ENCODE data around the gene XIRP2. TPM values are rescaled to one million over a fixed set of nuclear protein-coding genes. Genes with fewer than 3 reads are reported as not detected.

Gene XIRP2
- total RNA-seq, 2 experiments from 2014 or later = not detected

DNA sequence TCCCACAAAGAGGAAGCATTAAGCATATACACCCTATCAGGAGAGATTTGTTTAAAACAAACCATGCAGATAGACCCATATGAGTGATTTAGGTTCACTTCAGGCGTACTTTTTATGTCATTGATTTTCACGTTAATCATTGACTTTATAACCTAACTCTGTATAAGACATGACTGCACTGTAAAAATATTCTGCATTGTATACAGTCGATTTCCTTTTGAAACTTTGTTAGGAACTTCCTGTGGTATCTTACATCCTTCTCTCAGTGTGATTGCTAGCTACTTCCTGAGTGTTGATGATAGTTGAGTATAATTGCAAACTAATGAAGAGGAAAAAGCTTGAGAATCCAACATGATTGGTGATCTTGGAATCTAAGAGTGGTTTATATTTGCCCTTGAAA, 69.4 kb downstream of the XIRP2 start:
- Mint-ChIP-seq H3K27me3 (no peaks in the 10 kb centered on the region), H3K4me3 (no peak overlapping the region), H3K27ac (no peak overlapping the region), H3K4me1 (peaks cover 4% of the 10 kb centered on the region), H3K9me3 (ENCODE audit: low read depth) (peaks cover 3% of the 10 kb centered on the region), H3K36me3 (ENCODE audit: low read depth) (no peaks in the 10 kb centered on the region)
- POLR2A ChIA-PET = no interaction called here
- CTCF ChIA-PET = no interaction called here
- ATAC-seq (no peak), DNase-seq (no peak)
- intact Hi-C loops (cut with DNase I, micrococcal nuclease) = no loop called here

DNA sequence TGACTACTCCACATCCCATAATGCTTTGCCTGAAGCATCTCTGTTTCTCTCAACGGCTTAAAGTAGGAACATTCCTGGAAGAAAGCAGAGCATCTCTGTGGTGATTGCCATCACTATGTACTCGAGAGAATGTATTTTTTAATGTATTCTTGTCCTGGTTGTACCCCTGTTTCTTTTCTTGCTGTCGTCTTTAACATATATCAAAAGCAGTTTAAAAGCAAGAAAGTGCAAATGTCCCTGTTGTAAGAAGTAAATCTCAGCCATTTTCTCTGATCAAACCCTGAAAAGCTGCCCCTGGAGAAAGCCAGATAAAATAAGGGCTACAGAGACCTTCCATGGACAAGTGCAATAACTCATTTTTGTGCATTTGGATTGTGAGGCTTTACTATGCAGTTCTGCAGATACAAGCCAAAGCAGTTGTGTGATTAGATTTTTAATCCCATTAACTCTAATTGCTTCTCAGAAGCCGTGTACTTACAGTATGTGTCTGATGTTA, 70.8 kb downstream of the XIRP2 start:
- H3K27me3 Mint-ChIP-seq = no peaks in the 10 kb centered on the region
- H3K4me1 Mint-ChIP-seq = peaks cover 4% of the 10 kb centered on the region
- no peak overlapping the region for H3K27ac Mint-ChIP-seq
- peaks cover 1% of the 10 kb centered on the region for H3K9me3 Mint-ChIP-seq (ENCODE audit: low read depth)
- ChIA-PET CTCF (no interaction called here), POLR2A (no interaction called here)
- no peak for ATAC-seq
- no peak overlapping the region for H3K4me3 Mint-ChIP-seq
- no peak for DNase-seq
- intact Hi-C loops (cut with DNase I, micrococcal nuclease) = no loop called here
- H3K36me3 Mint-ChIP-seq (ENCODE audit: low read depth) = no peaks in the 10 kb centered on the region

- no peak overlapping the region for H3K27ac Mint-ChIP-seq
- ChIA-PET POLR2A (no interaction called here), CTCF (no interaction called here)
- peaks cover 4% of the 10 kb centered on the region for H3K4me1 Mint-ChIP-seq
- no peak for DNase-seq
- ATAC-seq = no peak
- no peaks in the 10 kb centered on the region for H3K36me3 Mint-ChIP-seq (ENCODE audit: low read depth)
- H3K9me3 Mint-ChIP-seq (ENCODE audit: low read depth) = peaks cover 1% of the 10 kb centered on the region
- intact Hi-C loops (cut with DNase I, micrococcal nuclease) = no loop called here
- H3K27me3 Mint-ChIP-seq = no peaks in the 10 kb centered on the region
- no peak overlapping the region for H3K4me3 Mint-ChIP-seq
Measured at GRCh38 chr2:166959556-166959955, 71.3 kb downstream of the XIRP2 start.

DNA sequence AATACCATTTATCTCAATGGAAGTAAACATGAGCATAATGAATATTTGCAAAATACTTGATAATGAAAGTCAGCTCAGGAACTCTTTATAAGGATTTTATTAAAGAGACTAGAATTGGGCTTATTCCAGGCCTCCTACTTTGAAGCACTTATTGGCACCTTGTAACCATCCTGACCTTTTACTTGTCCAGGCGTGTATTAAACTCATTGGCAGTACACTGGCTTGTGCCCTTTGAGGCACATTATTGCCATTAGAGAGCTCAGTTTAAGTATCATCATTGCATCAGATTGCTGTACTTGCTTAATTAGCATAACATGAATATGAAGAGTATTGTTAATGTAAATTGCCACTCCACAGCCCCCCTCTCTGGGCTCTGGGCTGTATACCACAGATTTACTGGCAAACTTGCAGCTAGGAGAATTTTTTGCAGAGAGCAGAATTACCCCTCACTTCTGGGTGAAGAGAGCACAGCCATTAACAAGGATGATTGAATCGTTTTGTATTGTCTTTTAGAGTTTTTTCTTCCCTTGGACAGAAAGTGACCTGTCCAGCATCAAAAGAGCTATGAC, 72.5 kb downstream of the XIRP2 start:
- Mint-ChIP-seq H3K27me3 (no peaks in the 10 kb centered on the region), H3K27ac (no peak overlapping the region), H3K36me3 (ENCODE audit: low read depth) (no peaks in the 10 kb centered on the region), H3K9me3 (ENCODE audit: low read depth) (no peaks in the 10 kb centered on the region), H3K4me3 (no peak overlapping the region), H3K4me1 (peaks cover 4% of the 10 kb centered on the region)
- DNase-seq (no peak), ATAC-seq (no peak)
- POLR2A ChIA-PET = no interaction called here
- intact Hi-C loops (cut with DNase I, micrococcal nuclease) = loop anchor here in 1 of 2 experiments (2.0 kb wide), 1 partner anchor 18 kb away; no protein-coding TSS in a partner anchor
- CTCF ChIA-PET = no interaction called here

DNA sequence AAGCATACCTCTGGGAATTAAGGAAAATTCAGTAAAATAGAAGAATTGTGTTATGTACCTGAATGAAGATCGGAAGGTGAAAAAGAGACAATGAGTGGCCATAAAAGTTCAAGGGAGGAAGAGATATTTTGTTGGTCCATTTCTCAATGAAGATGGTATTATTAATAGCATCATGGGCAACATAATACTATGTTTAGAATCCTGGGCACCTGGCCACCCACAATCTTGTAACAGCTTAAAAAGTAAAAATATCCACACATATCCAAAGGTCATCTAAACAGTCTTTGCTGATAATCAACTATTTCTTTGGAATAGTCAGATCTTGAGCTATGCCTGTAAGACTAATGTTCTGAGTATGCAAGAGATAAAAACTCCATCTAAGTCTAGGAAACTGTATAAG, 73.7 kb downstream of the XIRP2 start:
- H3K4me1 Mint-ChIP-seq = peaks cover 4% of the 10 kb centered on the region
- intact Hi-C loops (cut with DNase I, micrococcal nuclease) = loop anchor here in 1 of 2 experiments (2.0 kb wide), 1 partner anchor 19 kb away; no protein-coding TSS in a partner anchor

DNA sequence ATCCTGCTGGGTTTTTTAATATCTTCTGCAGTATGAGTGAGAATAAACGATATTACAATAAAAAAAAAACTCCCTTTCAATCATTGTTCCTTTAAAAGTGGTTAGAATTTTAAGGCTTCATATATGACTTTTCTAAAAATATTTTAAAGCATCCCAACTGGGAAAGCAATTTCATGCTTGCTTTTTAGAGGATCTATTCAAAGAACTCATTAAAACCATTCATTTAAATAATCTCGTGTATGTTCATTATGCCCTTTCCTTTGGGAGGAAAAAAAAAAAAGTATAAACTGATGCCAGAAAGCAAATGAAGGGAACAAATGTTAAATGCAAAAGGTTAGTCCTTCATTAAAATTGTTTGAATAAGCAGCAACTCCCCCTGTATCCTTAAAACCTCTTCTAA, 81.2 kb downstream of the XIRP2 start:
- H3K4me1 Mint-ChIP-seq = no peaks in the 10 kb centered on the region
- DNase-seq (no peak), ATAC-seq (no peak)
- ChIA-PET CTCF (interaction anchor here (0.8 kb wide), 1 partner anchor 21 kb away, joined by 3 read pairs; no protein-coding TSS in a partner anchor), POLR2A (no interaction called here)
- no peak overlapping the region for H3K4me3 Mint-ChIP-seq
- no peaks in the 10 kb centered on the region for H3K36me3 Mint-ChIP-seq (ENCODE audit: low read depth)
- peaks cover 2% of the 10 kb centered on the region for H3K27me3 Mint-ChIP-seq
- H3K27ac Mint-ChIP-seq = no peak overlapping the region
- intact Hi-C loops (cut with DNase I, micrococcal nuclease) = no loop called here
- no peaks in the 10 kb centered on the region for H3K9me3 Mint-ChIP-seq (ENCODE audit: low read depth)

More for the DNA sequence above, 73.7 kb downstream of the XIRP2 start:
- Mint-ChIP-seq H3K27ac (no peak overlapping the region), H3K9me3 (ENCODE audit: low read depth) (no peaks in the 10 kb centered on the region), H3K27me3 (no peaks in the 10 kb centered on the region), H3K4me3 (no peak overlapping the region), H3K36me3 (ENCODE audit: low read depth) (no peaks in the 10 kb centered on the region)
- no peak for ATAC-seq
- no peak for DNase-seq
- ChIA-PET POLR2A (no interaction called here), CTCF (no interaction called here)

- intact Hi-C loops (cut with DNase I, micrococcal nuclease) = no loop called here
- DNase-seq (no peak), ATAC-seq (no peak)
- no peaks in the 10 kb centered on the region for H3K9me3 Mint-ChIP-seq (ENCODE audit: low read depth)
- no peaks in the 10 kb centered on the region for H3K4me1 Mint-ChIP-seq
- ChIA-PET CTCF (no interaction called here), POLR2A (no interaction called here)
- peaks cover 2% of the 10 kb centered on the region for H3K27me3 Mint-ChIP-seq
- H3K36me3 Mint-ChIP-seq (ENCODE audit: low read depth) = no peaks in the 10 kb centered on the region
- no peak overlapping the region for H3K27ac Mint-ChIP-seq
- no peak overlapping the region for H3K4me3 Mint-ChIP-seq
Measured at GRCh38 chr2:166972002-166972401, 83.7 kb downstream of the XIRP2 start.

DNA sequence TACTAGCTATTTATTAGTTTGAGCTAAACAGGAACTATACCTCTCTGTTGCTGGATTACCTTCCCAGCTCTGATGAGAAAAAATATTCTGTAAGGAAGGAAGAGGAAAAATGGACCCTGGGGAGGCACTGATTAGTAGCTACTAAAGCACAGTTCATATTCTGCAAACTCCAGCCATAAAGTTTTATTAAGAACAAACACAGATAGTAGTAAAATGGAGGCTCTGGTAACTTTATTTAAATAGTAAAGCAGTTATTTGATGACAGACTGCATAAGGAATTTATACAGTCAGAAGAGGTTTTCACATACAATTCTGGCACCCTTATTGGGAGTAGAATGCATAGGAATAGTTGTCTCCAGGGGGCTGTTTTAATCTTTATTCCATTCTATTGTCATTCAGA, 84.1 kb downstream of the XIRP2 start:
- Mint-ChIP-seq H3K27me3 (peaks cover 2% of the 10 kb centered on the region), H3K4me3 (no peak overlapping the region), H3K9me3 (ENCODE audit: low read depth) (no peaks in the 10 kb centered on the region), H3K4me1 (no peaks in the 10 kb centered on the region), H3K36me3 (ENCODE audit: low read depth) (no peaks in the 10 kb centered on the region), H3K27ac (no peak overlapping the region)
- DNase-seq (no peak), ATAC-seq (no peak)
- POLR2A ChIA-PET = no interaction called here
- CTCF ChIA-PET = no interaction called here
- intact Hi-C loops (cut with DNase I, micrococcal nuclease) = no loop called here

GRCh38 chr2:166984188-166984587, 95.9 kb downstream of the XIRP2 start:
- no peak for ATAC-seq
- Mint-ChIP-seq H3K9me3 (ENCODE audit: low read depth) (peaks cover 3% of the 10 kb centered on the region), H3K27ac (no peak overlapping the region), H3K4me1 (no peaks in the 10 kb centered on the region), H3K36me3 (ENCODE audit: low read depth) (no peaks in the 10 kb centered on the region), H3K4me3 (no peak overlapping the region), H3K27me3 (no peaks in the 10 kb centered on the region)
- ChIA-PET POLR2A (no interaction called here), CTCF (no interaction called here)
- no peak for DNase-seq
- intact Hi-C loops (cut with DNase I, micrococcal nuclease) = no loop called here

- H3K36me3 Mint-ChIP-seq (ENCODE audit: low read depth) = no peaks in the 10 kb centered on the region
- ATAC-seq (no peak), DNase-seq (no peak)
- no peaks in the 10 kb centered on the region for H3K4me1 Mint-ChIP-seq
- intact Hi-C loops (cut with DNase I, micrococcal nuclease) = no loop called here
- no peak overlapping the region for H3K27ac Mint-ChIP-seq
- ChIA-PET POLR2A (no interaction called here), CTCF (no interaction called here)
- no peak overlapping the region for H3K4me3 Mint-ChIP-seq
- H3K9me3 Mint-ChIP-seq (ENCODE audit: low read depth) = peaks cover 3% of the 10 kb centered on the region
- H3K27me3 Mint-ChIP-seq = no peaks in the 10 kb centered on the region
Measured at GRCh38 chr2:166984797-166985196, 96.5 kb downstream of the XIRP2 start.

DNA sequence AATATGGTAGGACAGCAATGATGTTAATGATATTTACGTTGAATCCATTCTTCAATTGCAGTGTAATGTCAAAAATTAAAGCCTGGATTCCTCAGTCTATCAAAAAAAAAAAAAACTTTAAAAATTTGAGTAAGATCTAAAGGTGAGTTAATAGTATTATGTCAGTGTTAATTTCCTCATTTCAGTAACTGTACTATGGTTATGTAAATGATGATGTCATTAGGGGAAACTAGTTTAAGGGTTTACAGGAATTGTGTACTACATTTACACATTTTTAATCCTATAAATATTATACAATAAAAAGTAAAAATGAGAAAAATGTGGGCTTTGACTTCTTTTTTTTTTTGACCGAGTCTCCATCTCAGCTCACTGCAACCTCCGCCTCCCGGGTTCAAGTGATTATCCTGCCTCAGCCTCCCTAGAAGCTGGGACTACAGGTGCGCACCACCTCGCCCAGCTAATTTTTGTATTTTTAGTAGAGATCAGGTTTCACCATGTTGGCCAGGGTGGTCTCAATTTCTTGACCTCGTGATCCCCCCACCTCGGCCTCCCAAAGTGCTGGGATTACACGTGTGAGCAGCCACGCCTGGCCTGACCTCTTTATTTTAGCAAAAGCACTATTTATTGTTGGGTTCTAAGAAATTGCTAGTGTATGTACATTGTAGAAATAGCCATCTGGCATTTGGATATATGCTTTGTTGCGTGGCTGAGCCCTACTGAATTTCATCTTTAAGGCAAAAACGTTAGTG, 106.5 kb downstream of the XIRP2 start:
- no peak for DNase-seq

DNA sequence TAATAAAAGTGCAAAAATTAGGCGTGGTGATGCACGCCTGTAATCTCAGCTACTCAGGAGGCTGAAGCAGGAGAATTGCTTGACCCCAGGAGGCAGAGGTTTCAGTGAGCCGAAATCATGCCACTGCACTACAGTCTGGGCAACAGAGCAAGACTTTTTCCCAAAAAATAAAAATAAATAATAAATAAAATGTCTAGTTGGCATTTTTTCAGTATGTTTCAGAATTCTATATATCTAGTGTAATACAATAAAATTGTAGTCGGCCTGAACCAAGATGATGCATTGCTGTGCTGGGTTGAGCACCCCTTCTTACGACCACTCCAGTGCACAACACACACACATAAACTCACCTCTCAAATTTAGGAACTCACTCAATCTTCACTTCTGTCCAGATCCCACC, 108.2 kb downstream of the XIRP2 start:
- Mint-ChIP-seq H3K36me3 (ENCODE audit: low read depth) (no peaks in the 10 kb centered on the region), H3K27me3 (no peaks in the 10 kb centered on the region), H3K27ac (no peak overlapping the region), H3K4me1 (no peaks in the 10 kb centered on the region), H3K4me3 (no peak overlapping the region), H3K9me3 (ENCODE audit: low read depth) (no peaks in the 10 kb centered on the region)
- CTCF ChIA-PET = no interaction called here
- no peak for DNase-seq
- ATAC-seq = no peak
- intact Hi-C loops (cut with DNase I, micrococcal nuclease) = no loop called here
- POLR2A ChIA-PET = no interaction called here

More for the DNA sequence above, 106.5 kb downstream of the XIRP2 start:
- ChIA-PET POLR2A (no interaction called here), CTCF (no interaction called here)
- Mint-ChIP-seq H3K27me3 (no peaks in the 10 kb centered on the region), H3K27ac (no peak overlapping the region), H3K4me1 (no peaks in the 10 kb centered on the region), H3K36me3 (ENCODE audit: low read depth) (no peaks in the 10 kb centered on the region), H3K9me3 (ENCODE audit: low read depth) (no peaks in the 10 kb centered on the region), H3K4me3 (no peak overlapping the region)
- intact Hi-C loops (cut with DNase I, micrococcal nuclease) = no loop called here
- ATAC-seq = no peak

Data from activated CD4-positive, alpha-beta T cell treated with anti-CD3 and anti-CD28 coated beads for 36 hours (primary cell).